HG03558 (cell line): ENCODE data around the gene NEIL1.

Source experiments
- ATAC-seq: cut with Tn5 transposase; IDR thresholded peaks from one replicate; pipeline ENCODE4 v1.9.1; 2021; ENCODE audit warnings: moderate number of reproducible peaks; ENCODE audit not compliant: unreplicated experiment; ENCODE audit errors: extremely low read depth

NEIL1 gene

DNA sequence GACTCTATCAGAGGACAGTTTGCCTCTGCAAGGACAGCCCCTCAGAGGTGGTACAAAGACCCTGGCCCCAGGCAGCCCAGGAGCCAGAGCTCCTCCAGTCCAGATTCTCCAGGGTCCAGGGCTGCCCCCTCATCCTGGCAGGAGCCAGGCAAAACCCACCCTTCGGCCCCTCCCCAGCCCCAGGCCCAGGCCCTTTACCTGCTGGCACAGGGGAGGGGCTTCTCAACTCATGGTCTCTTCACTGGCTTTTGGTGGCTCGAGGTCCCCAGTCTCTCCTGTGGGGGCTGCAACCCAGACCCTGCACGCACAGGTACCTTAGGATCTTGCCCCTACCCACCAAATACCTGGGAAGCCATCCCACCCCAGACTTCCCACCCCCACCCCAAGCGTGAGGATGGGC, 8.5 kb downstream of the NEIL1 start:
- no peak for ATAC-seq

DNA sequence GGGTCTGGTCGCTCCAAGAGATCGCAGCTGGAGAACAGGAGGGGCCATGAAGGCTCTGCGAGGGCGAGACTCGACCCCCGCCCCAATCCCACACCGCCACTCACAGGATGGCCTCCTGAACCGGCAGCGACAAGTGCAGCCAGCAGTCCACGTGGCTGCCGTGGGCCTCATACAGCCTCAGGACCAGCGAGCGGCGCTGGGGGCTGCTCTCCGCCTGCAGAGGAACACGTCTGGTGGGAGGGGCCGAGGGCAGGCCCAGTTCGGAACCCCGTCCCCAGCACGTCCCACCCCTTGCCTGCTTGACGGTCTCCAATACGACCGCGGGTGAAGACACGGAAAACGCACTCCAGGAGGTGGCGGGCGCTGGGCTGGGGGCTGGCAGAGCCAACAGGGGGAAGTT, 9.2 kb downstream of the NEIL1 start:
- no peak for ATAC-seq

DNA sequence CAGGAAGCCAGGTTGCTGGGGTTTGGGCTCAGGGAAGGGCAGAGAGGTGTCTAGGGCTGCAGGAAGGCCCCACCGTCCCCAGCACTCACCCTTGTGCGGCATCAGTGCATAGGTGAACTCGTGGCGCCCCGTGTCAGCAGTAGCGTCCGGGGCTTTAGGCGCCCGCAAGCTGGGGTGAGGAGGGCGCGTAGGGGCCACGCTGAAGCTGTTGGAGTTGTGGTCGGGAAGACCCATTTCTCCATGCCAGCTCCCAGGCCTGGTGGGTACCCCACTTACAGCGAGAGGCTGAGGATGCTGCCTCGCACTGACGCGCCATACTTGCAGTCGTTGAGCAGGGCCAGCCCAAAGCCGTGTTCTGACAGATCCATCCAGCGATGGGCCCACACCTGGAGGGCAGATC, 9.7 kb downstream of the NEIL1 start:
- ATAC-seq, result no peak

GRCh38 chr15:75357976-75358673, 11.3 kb downstream of the NEIL1 start:
- no peak for ATAC-seq

- ATAC-seq, result no peak
These were observed 12.1 kb downstream of the NEIL1 start for GRCh38 chr15:75358771-75359536.

GRCh38 chr15:75359537-75360250, 12.9 kb downstream of the NEIL1 start:
- no peak for ATAC-seq

DNA sequence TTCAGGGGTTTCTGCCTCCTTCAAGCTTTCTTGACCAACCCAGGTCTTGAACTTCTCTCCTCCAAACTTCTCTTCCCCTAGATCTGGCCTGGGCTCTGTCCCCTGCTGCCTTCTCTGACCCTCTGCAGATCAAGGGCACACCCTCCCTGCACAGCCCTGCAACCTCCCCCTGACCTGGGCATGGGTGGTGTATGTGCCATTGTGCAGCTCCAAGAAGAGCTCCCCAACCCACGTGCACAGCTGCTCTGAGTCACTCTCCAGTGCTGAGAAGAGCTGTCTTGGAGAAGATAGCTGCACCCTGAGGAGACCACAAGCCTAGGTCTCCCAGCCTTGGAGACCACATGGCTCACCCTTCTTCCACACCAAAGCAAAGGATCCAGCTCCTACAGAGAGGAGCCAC, 13.6 kb downstream of the NEIL1 start:
- ATAC-seq, result no peak

DNA sequence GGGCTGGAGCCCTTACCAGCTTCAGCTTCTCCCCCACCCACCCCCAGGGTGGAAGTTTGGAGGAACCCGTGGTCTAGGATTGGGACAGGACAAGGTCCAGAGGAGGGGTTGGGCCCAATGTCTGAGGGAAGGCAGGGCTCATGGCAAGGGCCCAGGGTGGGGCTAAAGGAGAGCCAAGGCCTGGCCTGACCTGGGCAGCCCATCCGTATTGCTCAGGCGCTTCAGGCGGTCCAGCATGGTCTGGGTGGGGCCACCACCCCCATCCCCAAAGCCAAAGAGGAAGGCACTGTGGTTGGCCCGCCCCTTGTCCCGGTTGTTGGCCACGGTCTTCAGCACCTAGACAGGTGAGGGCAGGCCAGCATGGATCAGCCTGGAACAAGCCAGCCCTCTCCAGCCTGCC, 14.0 kb downstream of the NEIL1 start:
- ATAC-seq, result no peak

GRCh38 chr15:75361361-75361988, 14.6 kb downstream of the NEIL1 start:
- no peak for ATAC-seq

DNA sequence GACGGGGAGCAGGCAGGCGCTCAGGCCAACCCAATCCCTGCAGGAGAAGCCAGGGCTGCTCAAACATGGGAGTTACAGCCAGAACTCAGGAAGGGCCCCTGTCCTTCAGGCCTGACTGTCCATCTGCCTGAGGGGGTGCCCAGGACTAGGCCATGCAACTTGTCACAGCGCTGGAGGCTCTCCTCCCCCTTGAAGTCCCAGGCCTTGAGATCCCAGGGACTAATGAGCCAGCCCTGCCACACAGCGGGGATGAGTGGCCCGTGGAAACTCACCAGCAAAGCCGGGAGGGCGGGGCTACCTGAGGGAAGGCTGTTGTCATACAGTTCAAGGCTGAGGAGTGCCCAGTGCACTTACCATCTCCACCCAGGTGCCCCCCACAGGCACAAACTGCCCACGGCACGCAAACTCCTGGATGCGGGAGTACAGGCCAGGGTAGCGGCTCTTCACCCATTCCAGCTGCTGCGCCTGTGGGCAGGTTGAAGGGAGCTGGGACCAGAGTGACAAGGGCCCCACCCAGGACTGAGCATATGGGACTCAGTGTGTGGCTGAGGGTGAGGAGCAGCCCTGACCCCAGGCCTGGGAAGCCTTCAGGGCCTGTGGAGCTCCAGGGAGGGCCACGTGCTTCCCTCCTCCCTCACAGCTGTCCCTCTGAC, 15.3 kb downstream of the NEIL1 start:
- ATAC-seq, result no peak

GRCh38 chr15:75362642-75363249, 15.9 kb downstream of the NEIL1 start:
- no peak for ATAC-seq

- no peak for ATAC-seq
These were observed 16.9 kb downstream of the NEIL1 start for GRCh38 chr15:75363786-75364185.

DNA sequence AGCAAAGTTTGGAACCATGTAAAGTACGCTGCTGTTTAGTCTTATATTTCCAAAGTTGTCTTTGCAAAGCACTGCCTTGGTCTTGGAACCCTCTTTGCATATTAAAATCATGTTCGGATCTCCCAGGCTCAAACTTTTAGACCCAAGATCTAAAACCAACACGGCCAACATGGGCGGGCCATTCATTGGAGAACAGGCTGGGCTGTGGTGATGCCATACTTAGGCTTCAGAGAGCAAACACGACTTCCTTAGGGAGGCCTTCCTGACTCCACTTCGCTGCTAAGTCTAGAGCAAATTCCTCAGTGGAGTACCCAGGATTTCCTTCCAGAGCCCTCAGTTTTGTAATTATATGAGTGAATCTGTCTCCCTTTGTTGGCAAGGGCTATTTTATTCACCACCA, 18.0 kb downstream of the NEIL1 start:
- ATAC-seq, result no peak

GRCh38 chr15:75366163-75366562, 19.3 kb downstream of the NEIL1 start:
- ATAC-seq, result no peak

GRCh38 chr15:75367006-75367405, 20.2 kb downstream of the NEIL1 start:
- no peak for ATAC-seq

DNA sequence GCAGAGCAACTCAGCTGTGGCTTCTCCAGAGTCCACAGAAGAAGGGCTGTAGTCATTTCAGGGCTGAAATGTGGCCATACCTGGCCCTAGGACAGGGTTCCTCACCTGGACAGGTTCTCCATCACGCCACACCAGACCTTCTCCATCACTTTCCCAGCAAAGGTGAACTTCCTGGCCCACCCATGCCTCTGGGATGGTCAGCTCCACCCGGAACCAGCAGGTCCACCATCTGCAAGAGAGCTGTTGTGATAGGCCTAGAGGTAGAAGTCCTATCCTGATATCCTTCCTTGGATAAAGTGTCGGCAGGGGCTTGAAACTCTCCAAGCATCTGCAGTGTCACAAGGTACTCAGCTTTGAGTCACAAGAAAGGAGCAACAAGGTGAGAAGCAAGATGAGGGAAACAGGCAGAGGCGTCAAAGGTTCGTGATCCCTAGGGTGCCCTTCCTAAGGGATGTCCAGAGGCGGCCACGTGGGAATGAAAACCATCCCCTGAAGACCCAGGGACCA, 20.6 kb downstream of the NEIL1 start:
- ATAC-seq, result no peak

DNA sequence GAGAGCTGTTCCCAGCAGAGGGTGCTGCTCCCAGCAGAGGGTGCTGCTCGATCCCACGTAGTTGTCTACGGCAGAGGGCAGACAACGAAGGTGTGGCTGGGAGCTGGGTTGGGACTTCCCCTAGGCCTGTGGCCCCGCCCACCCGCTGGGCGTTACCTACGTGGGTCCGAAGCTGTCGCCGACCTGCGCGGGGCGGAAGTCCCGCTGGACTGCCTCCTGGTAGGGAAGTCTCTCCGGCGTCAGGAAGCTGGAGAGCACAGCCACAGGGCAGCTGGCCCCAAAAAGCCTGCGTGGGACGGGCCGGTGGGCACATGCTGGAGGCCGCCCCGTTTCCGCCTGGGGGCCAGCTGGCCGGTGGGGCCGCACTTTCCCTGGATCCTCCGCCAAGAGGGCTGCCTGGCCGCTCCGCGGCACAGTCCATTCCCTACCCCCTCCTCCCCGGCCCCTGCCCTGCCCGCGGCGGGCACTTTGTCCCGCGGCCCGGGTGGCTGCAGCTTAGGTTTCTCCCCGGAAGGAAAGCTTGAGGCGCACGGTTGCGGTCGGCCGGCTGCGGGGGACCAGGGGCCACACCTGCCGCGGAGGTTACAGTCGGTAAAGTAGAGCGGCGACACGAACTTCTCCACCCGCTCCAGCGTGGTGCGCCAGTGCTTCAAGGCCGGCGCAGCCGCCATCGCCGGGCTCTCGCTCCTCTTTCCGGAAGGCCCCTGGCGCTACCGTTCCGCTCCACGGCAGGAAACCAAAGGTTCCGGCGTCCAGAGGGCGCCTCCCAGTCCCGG, 21.3 kb downstream of the NEIL1 start, which contains the start of gene MAN2C1:
TSS of gene MAN2C1 (minus strand) at position 695 of the 776 bp plus-strand sequence. CDS start at position 671, 24 bp downstream.
- ATAC-seq, result peak; percentile 67

DNA sequence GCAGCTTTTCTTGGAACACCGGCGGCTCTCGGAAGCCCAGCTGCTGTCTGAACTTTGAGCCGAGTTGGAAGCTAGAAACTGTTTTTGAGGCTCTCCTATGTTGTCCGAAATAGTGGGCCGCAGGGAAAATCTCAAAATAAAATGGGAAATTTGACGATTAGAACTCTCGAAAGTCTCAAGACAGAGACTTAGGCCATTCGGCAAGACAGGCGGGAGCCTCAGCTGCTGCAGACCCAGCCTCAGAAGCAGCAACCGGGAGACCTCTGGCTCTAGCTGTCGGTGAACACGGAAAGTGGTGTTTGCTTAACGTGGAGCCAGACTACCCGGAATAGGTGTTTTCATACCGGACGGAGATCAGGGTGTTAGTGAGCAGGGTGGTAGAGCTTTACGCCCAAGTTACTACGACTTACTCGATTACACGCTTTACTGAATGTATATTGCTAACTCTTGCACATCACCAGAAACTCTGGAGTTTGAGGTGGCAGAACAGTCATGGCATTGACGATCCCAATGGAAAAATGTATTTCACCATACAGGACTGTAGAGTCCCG, 21.9 kb downstream of the NEIL1 start:
- no peak for ATAC-seq
